GM12872 (cell line): ENCODE results near the gene KRT6C.

Experiments
- CTCF ChIP-seq: IDR thresholded peaks from 3 replicates; pipeline ENCODE4 v1.5.1; 2011; ENCODE audit warnings: low read depth, mild to moderate bottlenecking, low read length, moderate library complexity; ENCODE audit not compliant: insufficient read depth

Gene KRT6C

GRCh38 chr12:52473768-52474167 is at the start of gene KRT6C:
KRT6C (minus strand) TSS chr12:52473805; CDS start chr12:52473737, 68 bp downstream.
- TF ChIP-seq CTCF, result no peak

- TF ChIP-seq CTCF, result no peak
Observed at GRCh38 chr12:52522346-52523011, 48.9 kb upstream of the KRT6C start.

- no peak for TF ChIP-seq CTCF
Observed at GRCh38 chr12:52521568-52522266, 48.1 kb upstream of the KRT6C start.

- no peak for TF ChIP-seq CTCF
Observed at GRCh38 chr12:52521175-52521567, 47.6 kb upstream of the KRT6C start.

GRCh38 chr12:52519826-52520662 is 46.4 kb upstream of the KRT6C start, which contains the start of gene KRT5:
KRT5 (minus strand) TSS chr12:52520394; CDS start chr12:52520296, 98 bp downstream.
- no peak for TF ChIP-seq CTCF

GRCh38 chr12:52519387-52519703 is 45.7 kb upstream of the KRT6C start:
- TF ChIP-seq CTCF, result no peak
